ENCODE measurements around the gene ADARB2.

Gene ADARB2

GRCh38 chr10:1370298-1370697 lies 367.0 kb downstream of the ADARB2 start:
- H3K4me1 ChIP-seq (ENCODE audit: control insufficient read depth, insufficient read depth, low read length), result no peaks in the 10 kb centered on the region
- ChIA-PET CTCF (interaction anchor here (0.6 to 2.1 kb wide), 5 partner anchors 10 to 650 kb away, joined by 3 to 7 read pairs (median 4); no protein-coding TSS in a partner anchor), POLR2A (no interaction called here)
- no peak for TF ChIP-seq GLI2 (tag by site-specific recombination; IDR thresholded peaks at IDR 0.05; ENCODE audit: borderline replicate concordance, low read depth)
- TF ChIP-seq BCL11B (tag by site-specific recombination; IDR thresholded peaks at IDR 0.05; ENCODE audit: low read depth), result no peak
- TF ChIP-seq KLF16 (tag by site-specific recombination; IDR thresholded peaks at IDR 0.05), result no peak
- TF ChIP-seq KLF7 (tag by site-specific recombination; IDR thresholded peaks at IDR 0.05; ENCODE audit: borderline replicate concordance), result no peak
- no peak for TF ChIP-seq ZNF48 (tag by site-specific recombination; IDR thresholded peaks at IDR 0.05)
- no peak for TF ChIP-seq ZNF626 (tag by site-specific recombination; IDR thresholded peaks at IDR 0.05)
- no peak for TF ChIP-seq ZNF473 (tag by site-specific recombination; IDR thresholded peaks at IDR 0.05)
- TF ChIP-seq ZNF112 (tag by site-specific recombination; IDR thresholded peaks at IDR 0.05), result no peak
- TF ChIP-seq KLF8 (tag by site-specific recombination; IDR thresholded peaks at IDR 0.05), result no peak
- no peak for TF ChIP-seq ZBTB21 (tag by site-specific recombination; IDR thresholded peaks at IDR 0.05)
- no peak for TF ChIP-seq ZNF639 (tag by site-specific recombination; IDR thresholded peaks at IDR 0.05)
- no peak for TF ChIP-seq REPIN1 (tag by site-specific recombination; IDR thresholded peaks at IDR 0.05; ENCODE audit: low read depth)
- TF ChIP-seq ZBTB7A (tag by site-specific recombination; IDR thresholded peaks at IDR 0.05; ENCODE audit: low read depth), result no peak
- TF ChIP-seq ZNF184 (tag by site-specific recombination; IDR thresholded peaks at IDR 0.05), result no peak
- TF ChIP-seq RBAK (tag by site-specific recombination; IDR thresholded peaks at IDR 0.05), result no peak
- no peak for TF ChIP-seq ZFP69B (tag by site-specific recombination; IDR thresholded peaks at IDR 0.05)
- TF ChIP-seq ZNF324 (tag by site-specific recombination; IDR thresholded peaks at IDR 0.05), result no peak
- TF ChIP-seq, protein P1, sequence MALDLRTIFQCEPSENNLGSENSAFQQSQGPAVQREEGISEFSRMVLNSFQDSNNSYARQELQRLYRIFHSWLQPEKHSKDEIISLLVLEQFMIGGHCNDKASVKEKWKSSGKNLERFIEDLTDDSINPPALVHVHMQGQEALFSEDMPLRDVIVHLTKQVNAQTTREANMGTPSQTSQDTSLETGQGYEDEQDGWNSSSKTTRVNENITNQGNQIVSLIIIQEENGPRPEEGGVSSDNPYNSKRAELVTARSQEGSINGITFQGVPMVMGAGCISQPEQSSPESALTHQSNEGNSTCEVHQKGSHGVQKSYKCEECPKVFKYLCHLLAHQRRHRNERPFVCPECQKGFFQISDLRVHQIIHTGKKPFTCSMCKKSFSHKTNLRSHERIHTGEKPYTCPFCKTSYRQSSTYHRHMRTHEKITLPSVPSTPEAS (tag by site-specific recombination; IDR thresholded peaks at IDR 0.05), result no peak
- no peak overlapping the region for H3K27ac ChIP-seq (ENCODE audit: extremely low read depth, low read depth, low read length)
- H3K4me3 ChIP-seq (ENCODE audit: low read depth, low read length), result no peak overlapping the region
- H3K9me3 ChIP-seq (ENCODE audit: control insufficient read depth, insufficient read depth, low read depth, low read length), result no peaks in the 10 kb centered on the region
- H3K36me3 ChIP-seq (ENCODE audit: control insufficient read depth in 2 of 2, insufficient read depth in 1 of 2, low read length in 2 of 2), result no peaks in the 10 kb centered on the region

GRCh38 chr10:1369665-1370064 lies 367.7 kb downstream of the ADARB2 start:
- Histone ChIP-seq H3K9me3 (ENCODE audit: control insufficient read depth, insufficient read depth, low read depth, low read length) (no peaks in the 10 kb centered on the region), H3K4me3 (ENCODE audit: low read depth, low read length) (no peak overlapping the region), H3K4me1 (ENCODE audit: control insufficient read depth, insufficient read depth, low read length) (no peaks in the 10 kb centered on the region), H3K27ac (ENCODE audit: extremely low read depth, low read depth, low read length) (no peak overlapping the region), H3K36me3 (ENCODE audit: control insufficient read depth in 2 of 2, insufficient read depth in 1 of 2, low read length in 2 of 2) (no peaks in the 10 kb centered on the region)
- POLR2A ChIA-PET, result no interaction called here
- CTCF ChIA-PET, result interaction anchor here (0.5 to 2.2 kb wide), 17 partner anchors 8 to 1627 kb away, joined by 3 to 11 read pairs (median 4); no protein-coding TSS in a partner anchor
- TF ChIP-seq ZNF549 (tag by site-specific recombination; IDR thresholded peaks at IDR 0.05), result no peak
- no peak for TF ChIP-seq ZNF274 (IDR thresholded peaks at IDR 0.05; ENCODE audit: low read length)
- TF ChIP-seq ZNF274 (tag by site-specific recombination; IDR thresholded peaks at IDR 0.05; ENCODE audit: borderline replicate concordance), result no peak
- no peak for TF ChIP-seq MEIS1 (CRISPR knock-in tag; IDR thresholded peaks at IDR 0.05; ENCODE audit: borderline replicate concordance)
- TF ChIP-seq ZNF112 (tag by site-specific recombination; IDR thresholded peaks at IDR 0.05), result no peak
- TF ChIP-seq, protein P2, sequence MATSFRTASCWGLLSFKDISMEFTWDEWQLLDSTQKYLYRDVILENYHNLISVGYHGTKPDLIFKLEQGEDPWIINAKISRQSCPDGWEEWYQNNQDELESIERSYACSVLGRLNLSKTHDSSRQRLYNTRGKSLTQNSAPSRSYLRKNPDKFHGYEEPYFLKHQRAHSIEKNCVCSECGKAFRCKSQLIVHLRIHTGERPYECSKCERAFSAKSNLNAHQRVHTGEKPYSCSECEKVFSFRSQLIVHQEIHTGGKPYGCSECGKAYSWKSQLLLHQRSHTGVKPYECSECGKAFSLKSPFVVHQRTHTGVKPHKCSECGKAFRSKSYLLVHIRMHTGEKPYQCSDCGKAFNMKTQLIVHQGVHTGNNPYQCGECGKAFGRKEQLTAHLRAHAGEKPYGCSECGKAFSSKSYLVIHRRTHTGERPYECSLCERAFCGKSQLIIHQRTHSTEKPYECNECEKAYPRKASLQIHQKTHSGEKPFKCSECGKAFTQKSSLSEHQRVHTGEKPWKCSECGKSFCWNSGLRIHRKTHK (tag by site-specific recombination; IDR thresholded peaks at IDR 0.05), result no peak
- no peak for TF ChIP-seq ZNF354C (tag by site-specific recombination; IDR thresholded peaks at IDR 0.05; ENCODE audit: borderline replicate concordance, low read depth)
- no peak for TF ChIP-seq ZNF585B (tag by site-specific recombination; IDR thresholded peaks at IDR 0.05)
- TF ChIP-seq ZXDB (tag by site-specific recombination; IDR thresholded peaks at IDR 0.05), result no peak
- no peak for TF ChIP-seq KLF16 (tag by site-specific recombination; IDR thresholded peaks at IDR 0.05)
- TF ChIP-seq ZNF692 (tag by site-specific recombination; IDR thresholded peaks at IDR 0.05), result no peak
- TF ChIP-seq ZBTB8A (tag by site-specific recombination; IDR thresholded peaks at IDR 0.05), result no peak
- TF ChIP-seq ZNF266 (tag by site-specific recombination; IDR thresholded peaks at IDR 0.05; ENCODE audit: low read depth), result no peak
- no peak for TF ChIP-seq ZNF610 (tag by site-specific recombination; IDR thresholded peaks at IDR 0.05; ENCODE audit: borderline replicate concordance)
- no peak for TF ChIP-seq ZNF707 (tag by site-specific recombination; IDR thresholded peaks at IDR 0.05)
- no peak for TF ChIP-seq ZNF239 (tag by site-specific recombination; IDR thresholded peaks at IDR 0.05)
- TF ChIP-seq ZNF629 (tag by site-specific recombination; IDR thresholded peaks at IDR 0.05), result no peak
